Pancreas (tissue), 10 donors: Measurements from ENCODE around the gene CAPN5. TPM values are rescaled to one million over a fixed set of nuclear protein-coding genes. Genes with fewer than 3 reads are reported as not detected.
A peak's percentile ranks its signal among the peaks of the same experiment; 100 is the strongest.

Source experiments
- ATAC-seq, 4 donors: fragments of 200-7000 bp; cut with Tn5 transposase; one replicate each; pipeline versions ENCODE4 v1.8.0 to v1.9.1; 2020; ENCODE audit warnings: mild to moderate bottlenecking in 4 of 4, moderate library complexity in 4 of 4
- DNase-seq, 6 donors: peaks; one replicate each; pipeline ENCODE4 v3.0.0-alpha.2; 2020
- FAIRE-seq: peaks from 2 replicates; lab custom pipeline; 2012; peaks lifted over from hg19 to GRCh38; lab: Jason Lieb, UNC
- H3K27ac ChIP-seq, 4 donors: fragments of 200-600 bp; sonication (generic); 1 replicate in 3 of 4; 2 replicates in 1 of 4; pipeline versions ENCODE4 v1.5.0 to v1.8.0; 2020
- H3K27me3 ChIP-seq, 4 donors: fragments of 200-600 bp; one replicate each; pipeline ENCODE4 v1.8.0; 2021
- H3K36me3 ChIP-seq, 3 donors: fragments of 200-600 bp; sonication (generic) in 1 of 3; one replicate each; pipeline versions ENCODE4 v1.5.0 to v1.8.0; 2020 to 2021
- H3K4me1 ChIP-seq, 3 donors: fragments of 200-600 bp; one replicate each; pipeline ENCODE4 v1.8.0; 2021
- H3K4me3 ChIP-seq, 4 donors: fragments of 200-600 bp; sonication (generic) in 2 of 4; one replicate each; pipeline versions ENCODE4 v1.5.0 to v1.8.0; 2020 to 2021
- H3K9me3 ChIP-seq, 4 donors: fragments of 200-600 bp; one replicate each; pipeline ENCODE4 v1.8.0; 2021
- CTCF ChIP-seq, 4 donors: fragments of 200-600 bp; sonication (generic) in 3 of 4; IDR thresholded peaks; one replicate each; pipeline versions ENCODE4 v1.5.0 to v1.8.0; 2021; ENCODE audit warnings: antibody characterized with exemption in 4 of 4
- WGBS, 2 donors: extraction: QIAGEN DNeasy Blood & Tissue Kit; methylation state at CpG; one replicate each; pipeline ENCODE4 v1.1.7; 2013; 5-methylcytosine and 5-hydroxymethylcytosine counted together
- intact Hi-C, 3 donors: fragments of 100-400 bp; cut with DNase I; formaldehyde crosslinking; loops; one replicate each; pipeline versions ENCODE4 v1.11.1 to v1.14.2; 2022
- polyA plus RNA-seq, 2 donors: library from polyadenylated mRNA; stranded (reverse); fragments of 200-250 nt; gene quantifications; one replicate each; pipeline ENCODE4 v1.2.3, GENCODE V29; 2013
- total RNA-seq, 6 donors: library from RNA; stranded (reverse); fragmentation: NEBNext Ultra II Directional in 4 of 6; extraction: Animal tissue kit (Norgen Biotek cat#: 25700) in 4 of 6; gene quantifications; one replicate each; pipeline versions ENCODE4 v1.2.1 to v1.2.4, GENCODE V29; 2021 to 2023
- donor health status: healthy with polysubstance abuse.
- donor health status: DM: no; HTN: no; CAD: no; lungs with moderate emphysema.
- donor health status: DM: no; HTN: no; CAD: no.
- donor health status: control.
- donor health status: control.
- donor health status: Bipolar disorder and iron deficiency.
- donor health status: DM: yes; HTN: yes; CAD: no.
- donor health status: DM: no; HTN: no; CAD: no.
- donor health status: DM: no; HTN: no; CAD: no.
- donor health status: DM: yes; HTN: yes; CAD: no.

Gene CAPN5
- total and polyA plus RNA-seq, 8 donors = 3.3 to 11.0 (median 6.1) TPM

GRCh38 chr11:77129842-77130756 lies 63.3 kb downstream of the CAPN5 start:
- FAIRE-seq (no peak), DNase-seq (peak in 1 of 6 donors; percentile 41), ATAC-seq (no peak)
- WGBS, 2 donors = 91 to 97% methylated on average over 10 to 11 of the region's 11 CpGs
- H3K27me3 ChIP-seq = no peaks in the 10 kb centered on the region
- H3K9me3 ChIP-seq = no peaks in the 10 kb centered on the region
- no peak overlapping the region for H3K4me3 ChIP-seq
- intact Hi-C loops = loop anchor here in 1 of 3 donors (10.0 kb wide), 1 partner anchor 425 kb away; no protein-coding TSS in a partner anchor
- peak overlapping the region in 3 of 4 donors; percentile 6 to 53 (median 24) for H3K27ac ChIP-seq
- H3K36me3 ChIP-seq = no peaks in the 10 kb centered on the region
- no peak for TF ChIP-seq CTCF (IDR thresholded peaks at IDR 0.05)
- H3K4me1 ChIP-seq = peaks cover 0 to 8% (median 5%) of the 10 kb centered on the region in 3 donors

- WGBS, 2 donors = 59 to 73% methylated on average over 9 of the region's 9 CpGs
- Histone ChIP-seq H3K4me3 (no peak overlapping the region), H3K9me3 (no peaks in the 10 kb centered on the region), H3K4me1 (peaks cover 0 to 8% (median 5%) of the 10 kb centered on the region in 3 donors), H3K27ac (peak overlapping the region in 3 of 4 donors; percentile 6 to 53 (median 24)), H3K36me3 (no peaks in the 10 kb centered on the region), H3K27me3 (no peaks in the 10 kb centered on the region)
- intact Hi-C loops = no loop called here
- ATAC-seq = peak in 3 of 4 donors; percentile 9 to 20 (median 12)
- no peak for TF ChIP-seq CTCF (IDR thresholded peaks at IDR 0.05)
- peak in 5 of 6 donors; percentile 34 to 85 (median 68) for DNase-seq
- no peak for FAIRE-seq
Observed at GRCh38 chr11:77130763-77131513, 64.2 kb downstream of the CAPN5 start.

- peak overlapping the region in 3 of 4 donors; percentile 6 to 53 (median 24) for H3K27ac ChIP-seq
- H3K36me3 ChIP-seq = no peaks in the 10 kb centered on the region
- FAIRE-seq = no peak
- intact Hi-C loops = no loop called here
- no peak for TF ChIP-seq CTCF (IDR thresholded peaks at IDR 0.05)
- no peak overlapping the region for H3K4me3 ChIP-seq
- no peaks in the 10 kb centered on the region for H3K9me3 ChIP-seq
- WGBS, 2 donors = 62 to 70% methylated on average over 5 to 6 of the region's 6 CpGs
- peaks cover 0 to 8% (median 5%) of the 10 kb centered on the region in 3 donors for H3K4me1 ChIP-seq
- H3K27me3 ChIP-seq = no peaks in the 10 kb centered on the region
- no peak for ATAC-seq
- DNase-seq = peak in 1 of 6 donors; percentile 44
Observed at GRCh38 chr11:77131560-77131959, 64.8 kb downstream of the CAPN5 start.

GRCh38 chr11:77135069-77135468 lies 68.3 kb downstream of the CAPN5 start:
- Histone ChIP-seq H3K4me1 (peaks cover 0 to 3% (median 0%) of the 10 kb centered on the region in 3 donors), H3K4me3 (no peak overlapping the region), H3K27me3 (no peaks in the 10 kb centered on the region), H3K36me3 (no peaks in the 10 kb centered on the region), H3K27ac (no peak overlapping the region), H3K9me3 (no peaks in the 10 kb centered on the region)
- no peak for FAIRE-seq
- WGBS, 2 donors = 17 to 29% methylated on average over 2 of the region's 2 CpGs
- no peak for TF ChIP-seq CTCF (IDR thresholded peaks at IDR 0.05)
- no peak for DNase-seq
- ATAC-seq = no peak
- intact Hi-C loops = loop anchor here in 1 of 3 donors (5.0 kb wide), 1 partner anchor 47 kb away; no protein-coding TSS in a partner anchor
